Breast epithelium (tissue), 4 donors: Measurements from ENCODE around the gene HFE. TPM values are rescaled to one million over a fixed set of nuclear protein-coding genes. Genes with fewer than 3 reads are reported as not detected.
"Not testable (repeated sequence)": the region's sequence is repeated elsewhere in the genome, so short reads cannot be mapped to it uniquely, and the experiment has no call there.

Experiments used
- DNase-seq, 2 donors: peaks; one replicate each; pipeline ENCODE4 v3.0.0-alpha.2; 2019; ENCODE audit warnings: low spot score in 2 of 2
- H3K27ac ChIP-seq, 2 donors: fragments of 200-600 bp; sonication (generic) in 1 of 2; one replicate each; pipeline ENCODE4 v1.5.1; 2016 to 2019; ENCODE audit warnings: mild to moderate bottlenecking in 1 of 2
- H3K27me3 ChIP-seq, 2 donors: fragments of 200-600 bp; sonication (generic) in 1 of 2; one replicate each; pipeline versions ENCODE4 v1.5.1 to v1.6.0; 2017 to 2019; ENCODE audit warnings: control low read depth in 1 of 2, mild to moderate bottlenecking in 1 of 2
- H3K36me3 ChIP-seq: fragments of 200-600 bp; one replicate; pipeline ENCODE4 v1.5.1; 2019
- H3K4me1 ChIP-seq, 2 donors: fragments of 200-600 bp; sonication (generic); one replicate each; pipeline ENCODE4 v1.5.1; 2016 to 2019; ENCODE audit warnings: control low read depth in 1 of 2
- H3K4me3 ChIP-seq, 3 donors: fragments of 200-600 bp; sonication (generic); 1 replicate in 2 of 3; 2 replicates in 1 of 3; pipeline ENCODE4 v1.5.1; 2016 to 2019; ENCODE audit warnings: mild to moderate bottlenecking in 3 of 3, moderate library complexity in 2 of 3
- H3K9me3 ChIP-seq, 2 donors: fragments of 200-600 bp; sonication (generic) in 1 of 2; one replicate each; pipeline ENCODE4 v1.5.1; 2016 to 2019; ENCODE audit warnings: control low read depth in 1 of 2
- POLR2A ChIP-seq: fragments of 450-650 bp; IDR thresholded peaks from one replicate; pipeline ENCODE4 v1.6.1; 2016; ENCODE audit warnings: antibody characterized with exemption, mild to moderate bottlenecking, moderate library complexity
- POLR2AphosphoS5 ChIP-seq, 3 donors: sonication (generic); formaldehyde crosslinking; IDR thresholded peaks; one replicate each; pipeline ENCODE4 v1.6.1; 2017; ENCODE audit warnings: antibody characterized with exemption in 3 of 3
- intact Hi-C: fragments of 100-400 bp; cut with DNase I; formaldehyde crosslinking; loops from one replicate; pipeline ENCODE4 v1.15.1; 2023; ENCODE audit warnings: low total_unique reads
- total RNA-seq, 3 donors: library from RNA; depleted of rRNA; stranded (reverse); fragments of >200 nt; gene quantifications; one replicate each; pipeline ENCODE4 v1.1.0, GENCODE V29; 2016
- TF ChIP-seq, protein P1 (sequence below), 3 donors: fragments of 450-650 bp; IDR thresholded peaks; one replicate each; pipeline ENCODE4 v1.5.1; 2016 to 2017; ENCODE audit warnings: antibody characterized with exemption in 3 of 3, mild to moderate bottlenecking in 3 of 3, moderate library complexity in 3 of 3

HFE gene
- total RNA-seq, 3 donors from 2014 or later: 5.6 to 9.4 (median 8.6) TPM

DNA sequence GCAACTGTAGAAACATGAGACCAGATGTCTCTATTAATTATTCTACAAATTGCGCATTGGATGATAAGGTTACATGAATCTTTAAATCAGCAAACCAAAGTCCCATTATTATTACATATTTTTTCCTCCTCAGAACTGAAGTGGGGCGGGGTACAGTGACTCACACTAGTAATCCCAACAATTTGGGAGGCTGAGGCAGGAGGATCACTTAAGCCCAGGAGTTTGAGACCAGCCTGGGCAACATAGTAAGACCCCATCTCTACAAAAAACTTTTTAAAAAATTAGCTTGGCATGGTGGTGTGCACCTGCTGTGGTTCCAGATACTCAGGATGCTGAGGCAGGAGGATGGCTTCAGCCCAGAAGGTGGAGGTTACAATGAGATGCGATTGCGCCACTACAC, 29.0 kb downstream of the HFE start:
- TF ChIP-seq POLR2AphosphoS5 (IDR thresholded peaks at IDR 0.05): no peak
- TF ChIP-seq, protein P1, sequence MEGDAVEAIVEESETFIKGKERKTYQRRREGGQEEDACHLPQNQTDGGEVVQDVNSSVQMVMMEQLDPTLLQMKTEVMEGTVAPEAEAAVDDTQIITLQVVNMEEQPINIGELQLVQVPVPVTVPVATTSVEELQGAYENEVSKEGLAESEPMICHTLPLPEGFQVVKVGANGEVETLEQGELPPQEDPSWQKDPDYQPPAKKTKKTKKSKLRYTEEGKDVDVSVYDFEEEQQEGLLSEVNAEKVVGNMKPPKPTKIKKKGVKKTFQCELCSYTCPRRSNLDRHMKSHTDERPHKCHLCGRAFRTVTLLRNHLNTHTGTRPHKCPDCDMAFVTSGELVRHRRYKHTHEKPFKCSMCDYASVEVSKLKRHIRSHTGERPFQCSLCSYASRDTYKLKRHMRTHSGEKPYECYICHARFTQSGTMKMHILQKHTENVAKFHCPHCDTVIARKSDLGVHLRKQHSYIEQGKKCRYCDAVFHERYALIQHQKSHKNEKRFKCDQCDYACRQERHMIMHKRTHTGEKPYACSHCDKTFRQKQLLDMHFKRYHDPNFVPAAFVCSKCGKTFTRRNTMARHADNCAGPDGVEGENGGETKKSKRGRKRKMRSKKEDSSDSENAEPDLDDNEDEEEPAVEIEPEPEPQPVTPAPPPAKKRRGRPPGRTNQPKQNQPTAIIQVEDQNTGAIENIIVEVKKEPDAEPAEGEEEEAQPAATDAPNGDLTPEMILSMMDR (IDR thresholded peaks at IDR 0.05): no peak
- TF ChIP-seq POLR2A: no peak

DNA sequence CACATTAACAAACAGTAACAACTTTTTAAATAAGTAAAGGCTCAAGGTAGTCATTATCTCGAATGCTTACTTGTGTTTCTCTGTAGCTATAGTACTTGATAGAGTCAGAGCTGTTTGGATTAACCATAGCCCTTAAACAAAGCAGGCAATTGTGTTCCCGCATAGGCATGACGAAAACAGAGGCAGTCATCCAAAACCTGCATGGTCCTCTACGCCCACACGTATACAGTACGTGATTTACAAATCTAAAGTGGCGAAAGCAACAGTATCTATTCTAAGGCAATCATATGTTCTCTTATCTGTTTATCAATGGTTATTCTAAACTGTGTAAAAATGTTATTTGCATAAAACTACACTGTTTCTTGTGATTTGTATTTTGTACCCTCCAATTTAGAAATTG, 31.8 kb downstream of the HFE start:
- Histone ChIP-seq H3K9me3 (no peaks in the 10 kb centered on the region), H3K36me3 (no peaks in the 10 kb centered on the region), H3K4me1 (no peaks in the 10 kb centered on the region), H3K27me3 (no peaks in the 10 kb centered on the region), H3K27ac (peak overlapping the region in 1 of 2 donors; percentile 16), H3K4me3 (no peak overlapping the region)
- TF ChIP-seq POLR2AphosphoS5 (IDR thresholded peaks at IDR 0.05): no peak
- TF ChIP-seq, protein P1 (IDR thresholded peaks at IDR 0.05): no peak
- TF ChIP-seq POLR2A: no peak
- intact Hi-C loops: no loop called here
- no peak for DNase-seq

More for the DNA sequence above, 29.0 kb downstream of the HFE start:
- Histone ChIP-seq H3K27ac (no peak overlapping the region), H3K9me3 (no peaks in the 10 kb centered on the region), H3K4me1 (no peaks in the 10 kb centered on the region), H3K27me3 (no peaks in the 10 kb centered on the region), H3K36me3 (no peaks in the 10 kb centered on the region), H3K4me3 (no peak overlapping the region)
- DNase-seq: no peak
- intact Hi-C loops: no loop called here

DNA sequence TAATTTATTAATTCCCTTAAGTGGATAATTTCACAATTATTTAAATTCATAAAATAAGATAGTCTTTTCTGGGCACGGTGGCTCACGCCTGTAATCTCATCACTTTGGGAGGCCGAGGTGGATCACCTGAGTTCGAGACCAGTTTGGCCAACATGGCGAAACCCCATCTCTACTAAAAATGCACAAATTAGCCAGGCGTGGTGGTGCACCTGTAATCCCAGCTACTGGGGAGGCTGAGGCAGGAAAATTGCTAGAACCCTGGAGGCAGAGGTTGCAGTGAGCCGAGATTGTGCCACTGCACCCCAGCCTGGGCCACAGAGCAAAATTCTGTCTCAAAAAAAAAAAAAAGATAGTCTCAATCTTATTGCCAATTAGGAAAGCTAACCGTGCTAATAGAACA, 32.9 kb downstream of the HFE start:
- H3K36me3 ChIP-seq, DNase-seq, intact Hi-C loops: not testable (repeated sequence)

DNA sequence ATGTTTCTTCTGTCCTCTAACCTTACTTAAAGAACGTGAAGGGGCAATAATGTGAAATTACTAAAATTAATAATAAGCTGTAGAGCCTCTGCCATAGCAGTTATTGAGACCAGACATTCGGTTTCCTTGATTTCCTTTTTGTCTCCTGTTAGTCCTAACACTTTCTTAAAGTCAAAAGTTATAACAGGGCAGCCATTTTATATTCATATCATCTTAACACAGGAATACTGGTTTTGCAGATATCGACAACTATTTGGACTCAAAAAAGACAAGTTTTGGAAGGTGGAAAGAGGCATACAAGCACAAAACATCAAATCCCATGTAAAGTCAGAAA, 33.5 kb downstream of the HFE start:
- Histone ChIP-seq H3K9me3 (no peaks in the 10 kb centered on the region), H3K4me1 (no peaks in the 10 kb centered on the region), H3K27ac (peak overlapping the region in 1 of 2 donors; percentile 12), H3K27me3 (no peaks in the 10 kb centered on the region), H3K4me3 (no peak overlapping the region), H3K36me3 (no peaks in the 10 kb centered on the region)
- DNase-seq: no peak
- TF ChIP-seq, protein P1 (IDR thresholded peaks at IDR 0.05): no peak
- TF ChIP-seq POLR2A: no peak
- TF ChIP-seq POLR2AphosphoS5 (IDR thresholded peaks at IDR 0.05): no peak
- intact Hi-C loops: no loop called here

More for the DNA sequence above, 32.9 kb downstream of the HFE start:
- H3K9me3 ChIP-seq, H3K4me1 ChIP-seq, H3K27ac ChIP-seq, H3K27me3 ChIP-seq, H3K4me3 ChIP-seq: not testable (repeated sequence)

DNA sequence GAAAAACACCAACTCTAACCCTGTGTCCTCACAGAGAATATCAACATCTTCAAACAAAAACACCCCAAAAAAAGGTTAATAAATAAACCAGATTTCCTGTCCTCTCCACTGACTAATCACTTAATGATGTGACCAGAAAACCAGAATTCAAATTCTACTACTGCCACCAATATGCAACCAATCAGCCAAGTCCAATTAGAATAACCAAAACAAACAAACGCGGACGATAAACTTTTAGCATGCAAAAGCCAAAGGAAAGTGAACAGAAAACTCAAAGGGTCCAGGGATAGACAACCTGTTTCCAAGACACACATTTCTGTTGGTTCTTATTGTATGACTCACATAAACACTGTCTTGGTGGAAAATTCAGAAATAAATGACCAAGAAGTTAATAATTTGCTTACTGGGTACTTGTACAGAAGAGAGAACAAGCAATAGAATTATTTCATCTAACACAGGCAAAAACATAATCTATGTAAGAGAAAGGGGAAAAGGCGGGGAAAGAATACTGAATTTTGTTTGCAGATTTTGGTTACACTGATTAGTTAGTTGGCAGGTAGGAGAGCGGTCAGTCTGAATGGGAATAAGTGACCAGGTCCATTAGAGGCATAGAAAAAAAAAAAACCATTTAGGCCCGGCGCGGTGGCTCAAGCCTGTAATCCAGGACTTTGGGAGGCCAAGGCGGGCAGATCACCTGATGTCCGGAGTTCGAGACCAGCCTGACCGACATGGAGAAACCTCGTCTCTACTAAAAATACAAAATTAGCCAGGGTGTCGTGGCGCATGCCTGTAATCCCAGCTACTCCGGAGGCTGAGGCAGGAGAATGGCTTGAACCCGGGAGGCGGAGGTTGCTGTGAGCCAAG, 34.1 kb downstream of the HFE start:
- Histone ChIP-seq H3K27ac (peak overlapping the region in 1 of 2 donors; percentile 12), H3K9me3 (no peaks in the 10 kb centered on the region), H3K27me3 (no peaks in the 10 kb centered on the region), H3K4me1 (no peaks in the 10 kb centered on the region), H3K4me3 (no peak overlapping the region), H3K36me3 (no peaks in the 10 kb centered on the region)
- DNase-seq: no peak
- intact Hi-C loops: no loop called here
- no peak for TF ChIP-seq POLR2AphosphoS5 (IDR thresholded peaks at IDR 0.05)
- TF ChIP-seq, protein P1 (IDR thresholded peaks at IDR 0.05): no peak
- no peak for TF ChIP-seq POLR2A
